Melanocyte of skin (primary cell): ENCODE measurements around the gene FAR1. TPM values are rescaled to one million over a fixed set of nuclear protein-coding genes. Genes with fewer than 3 reads are reported as not detected.

Experiments
- small RNA-seq, 2 donors: library from RNA; depleted of rRNA; stranded (forward); fragments of <200 nt; gene quantifications; one replicate each; pipeline ENCODE3, GENCODE V24; 2012
- total RNA-seq, 2 donors: library from RNA; depleted of rRNA; stranded (reverse); fragments of >200 nt; gene quantifications; 2 replicates each; pipeline ENCODE4 v1.2.3, GENCODE V29; 2012

The FAR1 gene
- 10 to 100 TPM; 44.7 to 54.3 TPM for total RNA-seq

GRCh38 chr11:13668102-13668956 lies at the start of gene FAR1:
Gene FAR1 (plus strand): TSS chr11:13668668. CDS start chr11:13694766, 26,098 bp downstream.

Small RNA genes lying within 50 kb of the gene (small RNA-seq; reads per million reads assigned to genes)
- gene AC013828.1: 0 reads per million in 2 donors
- 0 reads per million in 2 donors for gene RF00019
- 0 reads per million in 2 donors for gene RPL39P26

Other genes with a start within 250 kb of the FAR1 start
- gene BTBD10, start 205.4 kb upstream of the FAR1 start, total RNA-seq: 10 to 100 TPM; 32.7 to 33.0 TPM
- not detected for gene PTH, start 172.7 kb upstream of the FAR1 start, total RNA-seq